Measurements from ENCODE around the gene TTLL4. TPM values are rescaled to one million over a fixed set of nuclear protein-coding genes. Genes with fewer than 3 reads are reported as not detected.

The TTLL4 gene, protein sequence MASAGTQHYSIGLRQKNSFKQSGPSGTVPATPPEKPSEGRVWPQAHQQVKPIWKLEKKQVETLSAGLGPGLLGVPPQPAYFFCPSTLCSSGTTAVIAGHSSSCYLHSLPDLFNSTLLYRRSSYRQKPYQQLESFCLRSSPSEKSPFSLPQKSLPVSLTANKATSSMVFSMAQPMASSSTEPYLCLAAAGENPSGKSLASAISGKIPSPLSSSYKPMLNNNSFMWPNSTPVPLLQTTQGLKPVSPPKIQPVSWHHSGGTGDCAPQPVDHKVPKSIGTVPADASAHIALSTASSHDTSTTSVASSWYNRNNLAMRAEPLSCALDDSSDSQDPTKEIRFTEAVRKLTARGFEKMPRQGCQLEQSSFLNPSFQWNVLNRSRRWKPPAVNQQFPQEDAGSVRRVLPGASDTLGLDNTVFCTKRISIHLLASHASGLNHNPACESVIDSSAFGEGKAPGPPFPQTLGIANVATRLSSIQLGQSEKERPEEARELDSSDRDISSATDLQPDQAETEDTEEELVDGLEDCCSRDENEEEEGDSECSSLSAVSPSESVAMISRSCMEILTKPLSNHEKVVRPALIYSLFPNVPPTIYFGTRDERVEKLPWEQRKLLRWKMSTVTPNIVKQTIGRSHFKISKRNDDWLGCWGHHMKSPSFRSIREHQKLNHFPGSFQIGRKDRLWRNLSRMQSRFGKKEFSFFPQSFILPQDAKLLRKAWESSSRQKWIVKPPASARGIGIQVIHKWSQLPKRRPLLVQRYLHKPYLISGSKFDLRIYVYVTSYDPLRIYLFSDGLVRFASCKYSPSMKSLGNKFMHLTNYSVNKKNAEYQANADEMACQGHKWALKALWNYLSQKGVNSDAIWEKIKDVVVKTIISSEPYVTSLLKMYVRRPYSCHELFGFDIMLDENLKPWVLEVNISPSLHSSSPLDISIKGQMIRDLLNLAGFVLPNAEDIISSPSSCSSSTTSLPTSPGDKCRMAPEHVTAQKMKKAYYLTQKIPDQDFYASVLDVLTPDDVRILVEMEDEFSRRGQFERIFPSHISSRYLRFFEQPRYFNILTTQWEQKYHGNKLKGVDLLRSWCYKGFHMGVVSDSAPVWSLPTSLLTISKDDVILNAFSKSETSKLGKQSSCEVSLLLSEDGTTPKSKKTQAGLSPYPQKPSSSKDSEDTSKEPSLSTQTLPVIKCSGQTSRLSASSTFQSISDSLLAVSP
- 47.3 TPM for total RNA-seq (ENCODE audit: unreplicated experiment)
- long read RNA-seq, partial matches to known transcripts, result 1 of 1 reads
- long read RNA-seq, other reads (novel, unspliced or antisense), result 0 of 1 reads

DNA sequence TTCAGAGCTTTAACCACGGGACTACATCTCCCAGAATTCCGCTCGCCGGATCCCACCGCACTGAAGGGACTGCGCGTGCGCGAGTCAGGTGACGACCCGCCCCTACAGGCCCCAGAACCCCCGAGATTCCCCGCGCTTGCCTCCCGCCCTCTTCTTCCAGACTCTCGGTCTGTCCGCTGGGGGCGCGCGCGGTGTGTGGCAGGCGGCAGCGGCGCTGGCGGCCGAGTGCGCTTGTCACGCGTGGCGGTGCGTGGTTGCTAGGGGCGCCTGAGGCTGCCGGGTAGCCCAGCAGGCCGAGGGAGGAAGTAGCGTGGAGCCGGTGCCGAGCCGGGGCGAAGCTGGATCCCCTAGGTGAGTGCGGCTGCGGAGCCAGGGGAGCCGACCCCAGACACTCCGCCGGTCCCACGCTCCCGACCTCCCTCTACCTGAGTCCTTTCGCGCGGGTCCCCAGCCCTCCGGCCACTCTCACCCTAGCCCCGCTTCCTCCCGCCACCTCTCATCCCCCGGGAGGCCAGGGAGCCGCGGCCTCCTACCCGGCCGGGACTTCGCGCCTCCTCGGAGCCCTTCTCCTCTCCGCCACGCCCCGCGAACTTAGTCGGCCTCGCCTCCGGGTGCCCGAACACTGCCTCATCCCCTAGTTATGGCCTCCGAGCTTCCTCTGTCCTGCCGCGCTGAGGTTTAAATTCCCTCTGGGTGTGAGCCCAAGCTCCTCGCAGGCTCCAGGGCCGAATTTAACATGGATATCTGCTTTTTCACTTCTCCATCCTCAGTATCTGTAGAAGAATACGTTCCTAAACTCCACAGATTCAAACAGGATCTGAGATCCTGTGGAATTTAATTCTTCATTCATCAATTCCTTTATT, at the start of gene TTLL4:
TSS of gene TTLL4 (plus strand) at position 149 of the 863 bp plus-strand sequence. CDS start 26,842 bp downstream, outside the sequence.
- Mint-ChIP-seq H3K4me1 (ENCODE audit: unreplicated experiment) (peaks cover 14% of the 10 kb centered on the region), H3K4me3 (ENCODE audit: unreplicated experiment) (peak within 1 kb of the TSS; percentile 97), H3K27me3 (ENCODE audit: unreplicated experiment) (peaks cover 7% of the 10 kb centered on the region), H3K36me3 (ENCODE audit: low read depth, unreplicated experiment) (peaks cover 4% of the 10 kb centered on the region), H3K27ac (ENCODE audit: unreplicated experiment) (peak within 1 kb of the TSS; percentile 96), H3K9me3 (ENCODE audit: unreplicated experiment) (no peaks in the 10 kb centered on the region)
- DNase-seq (ENCODE audit: low spot score), result peak; percentile 99
- TF ChIP-seq, protein P1, sequence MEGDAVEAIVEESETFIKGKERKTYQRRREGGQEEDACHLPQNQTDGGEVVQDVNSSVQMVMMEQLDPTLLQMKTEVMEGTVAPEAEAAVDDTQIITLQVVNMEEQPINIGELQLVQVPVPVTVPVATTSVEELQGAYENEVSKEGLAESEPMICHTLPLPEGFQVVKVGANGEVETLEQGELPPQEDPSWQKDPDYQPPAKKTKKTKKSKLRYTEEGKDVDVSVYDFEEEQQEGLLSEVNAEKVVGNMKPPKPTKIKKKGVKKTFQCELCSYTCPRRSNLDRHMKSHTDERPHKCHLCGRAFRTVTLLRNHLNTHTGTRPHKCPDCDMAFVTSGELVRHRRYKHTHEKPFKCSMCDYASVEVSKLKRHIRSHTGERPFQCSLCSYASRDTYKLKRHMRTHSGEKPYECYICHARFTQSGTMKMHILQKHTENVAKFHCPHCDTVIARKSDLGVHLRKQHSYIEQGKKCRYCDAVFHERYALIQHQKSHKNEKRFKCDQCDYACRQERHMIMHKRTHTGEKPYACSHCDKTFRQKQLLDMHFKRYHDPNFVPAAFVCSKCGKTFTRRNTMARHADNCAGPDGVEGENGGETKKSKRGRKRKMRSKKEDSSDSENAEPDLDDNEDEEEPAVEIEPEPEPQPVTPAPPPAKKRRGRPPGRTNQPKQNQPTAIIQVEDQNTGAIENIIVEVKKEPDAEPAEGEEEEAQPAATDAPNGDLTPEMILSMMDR (IDR thresholded peaks at IDR 0.05; ENCODE audit: unreplicated experiment), result peak; percentile 78

DNA sequence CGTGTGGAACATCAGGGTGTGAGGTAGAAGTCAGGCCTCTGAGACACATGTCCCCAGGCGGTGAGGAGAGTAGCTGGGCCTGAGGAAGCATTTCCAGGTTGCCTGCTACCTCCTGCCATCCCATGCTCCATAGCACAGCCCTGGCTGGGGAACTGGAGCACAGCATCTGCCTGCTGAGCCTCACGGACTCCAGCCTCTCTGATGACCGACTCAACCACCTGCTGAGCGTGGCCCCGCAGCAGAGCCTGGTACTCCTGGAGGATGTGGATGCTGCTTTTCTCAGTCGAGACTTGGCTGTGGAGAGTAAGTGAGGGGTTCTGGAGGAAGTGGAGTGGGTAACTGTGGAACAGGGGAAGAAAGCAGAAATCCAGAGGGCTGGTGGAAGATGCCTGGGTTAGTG, 48.3 kb upstream of the TTLL4 start:
- DNase-seq (ENCODE audit: low spot score), result no peak
- H3K4me1 Mint-ChIP-seq (ENCODE audit: unreplicated experiment), result peaks cover 15% of the 10 kb centered on the region
- H3K27me3 Mint-ChIP-seq (ENCODE audit: unreplicated experiment), result peaks cover 11% of the 10 kb centered on the region
- peaks cover 56% of the 10 kb centered on the region for H3K36me3 Mint-ChIP-seq (ENCODE audit: low read depth, unreplicated experiment)
- H3K9me3 Mint-ChIP-seq (ENCODE audit: unreplicated experiment), result no peaks in the 10 kb centered on the region
- TF ChIP-seq, protein P1 (IDR thresholded peaks at IDR 0.05; ENCODE audit: unreplicated experiment), result no peak
- H3K4me3 Mint-ChIP-seq (ENCODE audit: unreplicated experiment), result peak overlapping the region; percentile 32
- H3K27ac Mint-ChIP-seq (ENCODE audit: unreplicated experiment), result no peak overlapping the region

DNA sequence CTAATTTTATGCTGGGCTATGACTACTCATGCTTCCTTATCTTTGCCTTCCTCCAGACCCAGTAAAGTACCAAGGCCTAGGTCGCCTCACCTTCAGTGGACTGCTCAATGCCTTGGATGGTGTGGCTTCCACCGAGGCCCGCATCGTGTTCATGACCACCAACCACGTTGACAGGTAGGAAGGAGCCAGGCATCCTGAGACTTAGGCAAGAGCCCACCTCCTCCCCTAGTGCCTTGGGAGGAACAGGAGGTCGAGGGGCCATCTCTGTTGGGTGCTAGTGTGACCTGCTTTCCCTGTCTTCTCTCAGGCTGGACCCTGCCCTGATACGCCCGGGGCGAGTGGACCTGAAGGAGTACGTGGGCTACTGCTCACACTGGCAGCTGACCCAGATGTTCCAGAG, 47.8 kb upstream of the TTLL4 start:
- H3K27me3 Mint-ChIP-seq (ENCODE audit: unreplicated experiment), result peaks cover 11% of the 10 kb centered on the region
- no peaks in the 10 kb centered on the region for H3K9me3 Mint-ChIP-seq (ENCODE audit: unreplicated experiment)
- TF ChIP-seq, protein P1 (IDR thresholded peaks at IDR 0.05; ENCODE audit: unreplicated experiment), result no peak
- peak overlapping the region; percentile 32 for H3K4me3 Mint-ChIP-seq (ENCODE audit: unreplicated experiment)
- DNase-seq (ENCODE audit: low spot score), result no peak
- H3K4me1 Mint-ChIP-seq (ENCODE audit: unreplicated experiment), result peaks cover 13% of the 10 kb centered on the region
- H3K36me3 Mint-ChIP-seq (ENCODE audit: low read depth, unreplicated experiment), result peaks cover 56% of the 10 kb centered on the region
- no peak overlapping the region for H3K27ac Mint-ChIP-seq (ENCODE audit: unreplicated experiment)

DNA sequence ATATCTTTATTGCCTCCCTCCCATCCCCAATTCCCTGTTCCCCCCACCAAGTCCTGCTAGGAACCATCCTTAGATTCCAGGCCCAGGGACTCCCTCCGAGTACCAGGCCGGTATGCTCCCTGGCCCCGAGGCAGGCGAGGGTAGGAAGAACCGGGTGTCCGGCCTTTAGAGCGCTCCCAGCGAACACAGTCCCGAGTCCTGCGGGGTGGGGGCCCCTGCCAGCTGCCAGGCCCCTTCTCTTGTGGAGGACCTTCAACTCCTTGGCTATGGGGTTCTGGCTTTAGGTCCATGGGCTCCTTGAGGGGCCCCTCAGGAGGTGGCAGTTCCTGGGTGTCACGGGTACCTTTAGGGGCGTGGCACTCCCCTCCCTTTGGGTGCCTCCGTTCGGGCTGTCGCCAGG, 46.7 kb upstream of the TTLL4 start:
- no peaks in the 10 kb centered on the region for H3K9me3 Mint-ChIP-seq (ENCODE audit: unreplicated experiment)
- H3K27me3 Mint-ChIP-seq (ENCODE audit: unreplicated experiment), result peaks cover 9% of the 10 kb centered on the region
- no peak for DNase-seq (ENCODE audit: low spot score)
- TF ChIP-seq, protein P1 (IDR thresholded peaks at IDR 0.05; ENCODE audit: unreplicated experiment), result no peak
- peak overlapping the region; percentile 3 for H3K4me3 Mint-ChIP-seq (ENCODE audit: unreplicated experiment)
- H3K36me3 Mint-ChIP-seq (ENCODE audit: low read depth, unreplicated experiment), result peaks cover 59% of the 10 kb centered on the region
- H3K27ac Mint-ChIP-seq (ENCODE audit: unreplicated experiment), result no peak overlapping the region
- peaks cover 9% of the 10 kb centered on the region for H3K4me1 Mint-ChIP-seq (ENCODE audit: unreplicated experiment)

All from endothelial cell (in vitro differentiated cells).